H1 (cell line): Measurements from ENCODE around the gene ECE2. TPM values are rescaled to one million over a fixed set of nuclear protein-coding genes. Genes with fewer than 3 reads are reported as not detected.

Experiments
- KDM4A ChIP-seq: IDR thresholded peaks from one replicate; pipeline ENCODE4 v1.7.1; 2012; ENCODE audit warnings: low read depth, mild to moderate bottlenecking, moderate library complexity, low read length, inconsistent platforms; ENCODE audit not compliant: severe bottlenecking
- KDM5A ChIP-seq: fragments of 200-600 bp; IDR thresholded peaks from 2 replicates; pipeline ENCODE4 v1.7.1; 2012; ENCODE audit warnings: mild to moderate bottlenecking, low read length, inconsistent platforms, mixed read lengths
- polyA plus RNA-seq, 7 experiments: library from polyadenylated mRNA; depleted of rRNA in 3 of 7; stranded (reverse) in 5 of 7; unstranded in 2 of 7; fragments of >200 nt in 5 of 7; fragments of 200-250 nt in 2 of 7; gene quantifications; 1 replicate in 5 of 7; 2 replicates in 1 of 7; 4 replicates in 1 of 7; pipeline versions ENCODE4 v1.2.1 to v1.2.3, GENCODE V29; 2011 to 2013; ENCODE audit warnings: missing spikeins in 2 of 7, mixed read lengths in 2 of 7
- total RNA-seq: library from RNA; stranded (reverse); fragmentation: NEBNext Ultra II Directional; extraction: Animal tissue kit (Norgen Biotek cat#: 25700); gene quantifications from 2 replicates; pipeline ENCODE4 v1.2.1, GENCODE V29; 2021

Gene ECE2
- total and polyA plus RNA-seq, 2 of the 8 experiments (the other 6 are each of a cell fraction or from before 2014, with no cell fraction given) = 0.44 to 0.86 TPM

DNA sequence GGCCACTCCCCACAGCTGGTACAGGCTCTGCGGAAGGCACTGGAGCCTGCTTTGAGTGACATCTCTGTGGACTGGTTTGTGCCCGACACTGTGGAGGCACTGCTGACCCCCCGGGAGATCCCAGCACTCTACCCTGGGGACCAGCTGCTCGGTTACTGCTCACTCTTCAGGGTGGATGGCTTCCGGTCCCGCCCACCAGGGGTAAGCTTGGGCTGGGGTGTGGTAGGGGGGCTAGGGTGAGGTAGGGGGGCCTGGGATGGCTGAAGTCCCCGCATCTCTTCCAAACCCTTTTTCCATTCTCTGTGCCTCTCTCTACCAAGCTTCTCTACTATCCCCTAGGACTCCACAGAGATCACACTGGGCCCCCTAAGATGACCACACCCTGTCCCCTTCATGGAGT lies 38.6 kb upstream of the ECE2 start (continued):
- TF ChIP-seq KDM5A (no peak), KDM4A (no peak)
